Spleen (tissue), 11 donors: ENCODE results near the gene MYO6. TPM values are rescaled to one million over a fixed set of nuclear protein-coding genes. Genes with fewer than 3 reads are reported as not detected.

Experiments used
- DNase-seq: peaks from one replicate; pipeline ENCODE4 v3.0.0-alpha.2; 2020
- H3K27ac ChIP-seq, 8 donors: fragments of 200-600 bp; sonication (generic) in 7 of 8; 1 replicate in 4 of 8; 2 replicates in 4 of 8; pipeline versions ENCODE4 v1.5.0 to v1.8.0; 2016 to 2021; ENCODE audit warnings: inconsistent platforms in 4 of 8, mild to moderate bottlenecking in 4 of 8, moderate library complexity in 1 of 8
- H3K27me3 ChIP-seq, 7 donors: fragments of 200-600 bp; sonication (generic) in 6 of 7; replicated peaks in 1 of 7; 1 replicate in 4 of 7; 2 replicates in 3 of 7; pipeline versions ENCODE4 v1.5.0 to v1.8.0; 2016 to 2021; ENCODE audit warnings: inconsistent platforms in 3 of 7, mild to moderate bottlenecking in 1 of 7
- H3K36me3 ChIP-seq, 6 donors: fragments of 200-600 bp; sonication (generic) in 5 of 6; 1 replicate in 4 of 6; 2 replicates in 2 of 6; pipeline versions ENCODE4 v1.5.0 to v1.8.0; 2016 to 2021; ENCODE audit warnings: inconsistent platforms in 2 of 6
- H3K4me1 ChIP-seq, 6 donors: fragments of 200-600 bp; sonication (generic) in 5 of 6; 1 replicate in 3 of 6; 2 replicates in 3 of 6; pipeline versions ENCODE4 v1.5.0 to v1.8.0; 2016 to 2021; ENCODE audit warnings: inconsistent platforms in 3 of 6
- H3K4me3 ChIP-seq, 8 donors: fragments of 200-600 bp; sonication (generic) in 7 of 8; 1 replicate in 4 of 8; 2 replicates in 4 of 8; pipeline versions ENCODE4 v1.5.0 to v1.8.0; 2016 to 2021; ENCODE audit warnings: inconsistent platforms in 4 of 8, mild to moderate bottlenecking in 4 of 8, moderate library complexity in 2 of 8
- H3K9me3 ChIP-seq, 8 donors: fragments of 200-600 bp; sonication (generic) in 7 of 8; 1 replicate in 4 of 8; 2 replicates in 4 of 8; pipeline versions ENCODE4 v1.5.0 to v1.8.0; 2016 to 2021; ENCODE audit warnings: inconsistent platforms in 4 of 8
- CTCF ChIP-seq, 11 experiments: fragments of 200-600 bp in 7 of 11; fragments of 450-650 bp in 4 of 11; sonication (generic) in 4 of 11; IDR thresholded peaks in 8 of 11; conservative IDR thresholded peaks in 3 of 11; 1 replicate in 7 of 11; 2 replicates in 4 of 11; pipeline versions ENCODE4 v1.4.0 to v1.8.0; 2016 to 2021; ENCODE audit warnings: antibody characterized with exemption in 11 of 11, inconsistent platforms in 4 of 11, mild to moderate bottlenecking in 1 of 11
- POLR2A ChIP-seq, 3 donors: fragments of 450-650 bp; IDR thresholded peaks; one replicate each; pipeline ENCODE4 v1.5.1; 2017; ENCODE audit warnings: antibody characterized with exemption in 3 of 3, mild to moderate bottlenecking in 1 of 3
- POLR2AphosphoS5 ChIP-seq, 3 donors: sonication (generic); formaldehyde crosslinking; IDR thresholded peaks; one replicate each; pipeline ENCODE4 v1.5.1; 2017; ENCODE audit warnings: antibody characterized with exemption in 3 of 3
- WGBS, 5 donors: extraction: QIAGEN DNeasy Blood & Tissue Kit in 3 of 5; methylation state at CpG; one replicate each; pipeline versions ENCODE4 v1.1.5 to v1.1.7; 2013 to 2018; 5-methylcytosine and 5-hydroxymethylcytosine counted together
- intact Hi-C: fragments of 100-400 bp; cut with DNase I; formaldehyde crosslinking; loops from one replicate; pipeline ENCODE4 v1.15.0; 2023; ENCODE audit warnings: low total_unique reads
- polyA plus RNA-seq, 3 donors: library from polyadenylated mRNA; stranded (reverse); fragments of 200-250 nt; gene quantifications; one replicate each; pipeline ENCODE4 v1.2.1, GENCODE V29; 2013
- total RNA-seq, 7 donors: library from RNA; depleted of rRNA in 3 of 7; stranded (reverse); fragments of >200 nt in 3 of 7; fragmentation: NEBNext Ultra II Directional in 4 of 7; extraction: Animal tissue kit (Norgen Biotek cat#: 25700) in 4 of 7; gene quantifications; one replicate each; pipeline versions ENCODE4 v1.1.0 to v1.2.1, GENCODE V29; 2016 to 2021
- donor health status: healthy with polysubstance abuse.
- donor health status: DM: no; HTN: no; CAD: no; lungs with moderate emphysema.
- donor health status: DM: no; HTN: no; CAD: no.
- donor health status: Bipolar disorder and iron deficiency.
- donor health status: healthy.
- donor health status: DM: no; HTN: no; CAD: no.
- donor health status: DM: yes; HTN: yes; CAD: no.

Gene MYO6
- total and polyA plus RNA-seq, 10 donors = 4.2 to 29.1 (median 18.2) TPM

- Histone ChIP-seq H3K4me1 (no peaks in the 10 kb centered on the region), H3K9me3 (no peaks in the 10 kb centered on the region), H3K27ac (no peak overlapping the region), H3K27me3 (no peaks in the 10 kb centered on the region), H3K4me3 (no peak overlapping the region), H3K36me3 (peaks cover 0 to 10% (median 0%) of the 10 kb centered on the region in 6 donors)
- no peak for DNase-seq
- TF ChIP-seq CTCF (IDR thresholded peaks at IDR 0.05 in 8 of 11, conservative IDR thresholded peaks at IDR 0.05 in 3 of 11) = no peak
- no peak for TF ChIP-seq POLR2AphosphoS5 (IDR thresholded peaks at IDR 0.05)
- TF ChIP-seq POLR2A (IDR thresholded peaks at IDR 0.05) = no peak
- intact Hi-C loops = no loop called here
These were observed 85.4 kb downstream of the MYO6 start for GRCh38 chr6:75834447-75834846.

- WGBS, 5 donors = 82 to 89% (median 87%) methylated on average over 4 of the region's 4 CpGs
- no peak for TF ChIP-seq POLR2A (IDR thresholded peaks at IDR 0.05)
- no peak for TF ChIP-seq CTCF (IDR thresholded peaks at IDR 0.05 in 8 of 11, conservative IDR thresholded peaks at IDR 0.05 in 3 of 11)
- TF ChIP-seq POLR2AphosphoS5 (IDR thresholded peaks at IDR 0.05) = no peak
- H3K27me3 ChIP-seq = no peaks in the 10 kb centered on the region
- DNase-seq = no peak
- H3K27ac ChIP-seq = peak overlapping the region in 5 of 8 donors; percentile 5 to 43 (median 17)
- no peaks in the 10 kb centered on the region for H3K9me3 ChIP-seq
- intact Hi-C loops = no loop called here
- H3K4me1 ChIP-seq = no peaks in the 10 kb centered on the region
- H3K36me3 ChIP-seq = peaks cover 0 to 16% (median 3%) of the 10 kb centered on the region in 6 donors
- H3K4me3 ChIP-seq = no peak overlapping the region
These were observed 93.2 kb downstream of the MYO6 start for GRCh38 chr6:75842191-75842590.

GRCh38 chr6:75842732-75843131 lies 93.7 kb downstream of the MYO6 start:
- no peaks in the 10 kb centered on the region for H3K4me1 ChIP-seq
- H3K27ac ChIP-seq = peak overlapping the region in 5 of 8 donors; percentile 5 to 43 (median 17)
- H3K27me3 ChIP-seq = no peaks in the 10 kb centered on the region
- no peaks in the 10 kb centered on the region for H3K9me3 ChIP-seq
- no peak overlapping the region for H3K4me3 ChIP-seq
- peaks cover 0 to 16% (median 3%) of the 10 kb centered on the region in 6 donors for H3K36me3 ChIP-seq
- intact Hi-C loops = no loop called here
- 42 to 52% (median 47%) methylated on average over 2 of the region's 2 CpGs for WGBS, 5 donors
- DNase-seq = no peak
- TF ChIP-seq CTCF (IDR thresholded peaks at IDR 0.05 in 8 of 11, conservative IDR thresholded peaks at IDR 0.05 in 3 of 11) (no peak), POLR2AphosphoS5 (IDR thresholded peaks at IDR 0.05) (peak in 1 of 3 donors; percentile 28)

- no peak overlapping the region for H3K4me3 ChIP-seq
- no peaks in the 10 kb centered on the region for H3K9me3 ChIP-seq
- TF ChIP-seq POLR2A (IDR thresholded peaks at IDR 0.05) (no peak), CTCF (IDR thresholded peaks at IDR 0.05 in 8 of 11, conservative IDR thresholded peaks at IDR 0.05 in 3 of 11) (no peak), POLR2AphosphoS5 (IDR thresholded peaks at IDR 0.05) (no peak)
- 64 to 77% (median 73%) methylated on average over 2 of the region's 2 CpGs for WGBS, 5 donors
- DNase-seq = no peak
- H3K4me1 ChIP-seq = no peaks in the 10 kb centered on the region
- H3K27ac ChIP-seq = peak overlapping the region in 2 of 8 donors; percentile 5 to 17
- no peaks in the 10 kb centered on the region for H3K27me3 ChIP-seq
- H3K36me3 ChIP-seq = peaks cover 0 to 16% (median 3%) of the 10 kb centered on the region in 6 donors
- intact Hi-C loops = no loop called here
These were observed 94.4 kb downstream of the MYO6 start for GRCh38 chr6:75843396-75843795.
